Measurements from ENCODE around the gene CNIH1. TPM values are rescaled to one million over a fixed set of nuclear protein-coding genes. Genes with fewer than 3 reads are reported as not detected.
"Not testable (repeated sequence)": the region's sequence is repeated elsewhere in the genome, so short reads cannot be mapped to it uniquely, and the experiment has no call there.

The CNIH1 gene
- total RNA-seq, 2 experiments from 2014 or later, result 92.0 to 95.4 TPM

DNA sequence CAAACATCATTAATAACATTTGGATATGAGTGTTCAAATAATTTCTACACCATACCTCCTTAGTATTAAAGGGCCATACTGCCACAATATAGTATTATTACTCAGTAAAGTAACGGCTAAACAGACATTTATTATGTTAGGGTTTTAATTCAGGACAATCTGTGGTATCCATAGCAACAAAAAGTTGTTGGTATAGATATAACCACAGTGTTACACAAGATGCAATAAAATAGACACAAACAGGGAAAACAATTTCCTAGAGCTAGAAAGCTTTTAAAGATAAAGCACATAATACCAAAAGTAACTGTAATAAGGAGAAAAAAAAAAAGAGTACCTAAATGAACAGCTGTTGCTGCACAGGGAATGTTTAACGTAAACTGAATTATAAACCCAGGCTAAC lies 16.1 kb downstream of the CNIH1 start:
- H3K27me3 Mint-ChIP-seq, result no peaks in the 10 kb centered on the region
- no peak for DNase-seq
- H3K27ac Mint-ChIP-seq, result no peak overlapping the region
- no peak overlapping the region for H3K4me3 Mint-ChIP-seq
- no peaks in the 10 kb centered on the region for H3K9me3 Mint-ChIP-seq
- peaks cover 31% of the 10 kb centered on the region for H3K36me3 Mint-ChIP-seq
- peaks cover 31% of the 10 kb centered on the region for H3K4me1 Mint-ChIP-seq

DNA sequence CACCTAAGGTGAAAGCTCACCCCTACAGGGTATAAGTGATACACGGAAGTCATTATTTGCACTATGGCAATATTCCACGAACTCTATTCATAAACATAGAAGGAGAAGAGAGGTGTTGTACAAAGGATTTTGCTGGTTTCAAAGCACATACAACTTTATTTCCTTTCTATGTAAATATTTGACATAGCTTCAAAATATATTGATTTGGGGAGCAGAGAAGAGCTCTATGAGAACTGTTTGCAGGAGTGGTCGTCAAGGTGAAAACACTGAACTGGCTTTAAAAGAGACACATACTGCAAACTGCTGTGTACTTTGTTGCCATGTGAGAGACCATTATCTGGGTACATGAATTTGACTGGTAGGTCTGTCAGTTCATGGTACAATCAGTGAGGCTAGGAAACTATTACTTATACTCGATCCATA lies 16.7 kb downstream of the CNIH1 start:
- Mint-ChIP-seq H3K9me3 (no peaks in the 10 kb centered on the region), H3K36me3 (peaks cover 25% of the 10 kb centered on the region), H3K27me3 (no peaks in the 10 kb centered on the region)

DNA sequence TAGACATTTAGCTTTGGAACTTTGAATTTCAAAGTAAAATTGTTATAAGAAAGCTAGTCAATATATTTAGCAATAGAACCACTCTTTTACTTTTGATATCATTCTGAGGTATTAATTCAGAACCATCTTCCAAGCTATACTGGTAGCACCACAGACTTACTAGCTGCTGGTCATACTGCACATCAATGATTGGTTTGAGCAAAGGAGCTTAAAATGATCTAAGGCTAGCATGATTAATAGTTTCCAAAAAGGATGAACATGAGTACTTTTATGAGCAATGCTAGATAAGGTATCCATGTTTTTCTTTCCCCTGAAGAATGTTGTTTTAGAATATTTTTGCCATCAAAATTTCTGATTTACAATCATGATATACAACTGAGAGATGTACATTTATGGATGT lies 17.2 kb downstream of the CNIH1 start:
- no peaks in the 10 kb centered on the region for H3K27me3 Mint-ChIP-seq
- H3K4me3 Mint-ChIP-seq, result no peak overlapping the region
- no peaks in the 10 kb centered on the region for H3K9me3 Mint-ChIP-seq
- peaks cover 22% of the 10 kb centered on the region for H3K36me3 Mint-ChIP-seq
- H3K27ac Mint-ChIP-seq, result peak overlapping the region; percentile 43
- peaks cover 20% of the 10 kb centered on the region for H3K4me1 Mint-ChIP-seq
- DNase-seq, result no peak

More for the DNA sequence above, 16.7 kb downstream of the CNIH1 start:
- peaks cover 25% of the 10 kb centered on the region for H3K4me1 Mint-ChIP-seq
- no peak for DNase-seq
- H3K27ac Mint-ChIP-seq, result peak overlapping the region; percentile 43
- H3K4me3 Mint-ChIP-seq, result no peak overlapping the region

DNA sequence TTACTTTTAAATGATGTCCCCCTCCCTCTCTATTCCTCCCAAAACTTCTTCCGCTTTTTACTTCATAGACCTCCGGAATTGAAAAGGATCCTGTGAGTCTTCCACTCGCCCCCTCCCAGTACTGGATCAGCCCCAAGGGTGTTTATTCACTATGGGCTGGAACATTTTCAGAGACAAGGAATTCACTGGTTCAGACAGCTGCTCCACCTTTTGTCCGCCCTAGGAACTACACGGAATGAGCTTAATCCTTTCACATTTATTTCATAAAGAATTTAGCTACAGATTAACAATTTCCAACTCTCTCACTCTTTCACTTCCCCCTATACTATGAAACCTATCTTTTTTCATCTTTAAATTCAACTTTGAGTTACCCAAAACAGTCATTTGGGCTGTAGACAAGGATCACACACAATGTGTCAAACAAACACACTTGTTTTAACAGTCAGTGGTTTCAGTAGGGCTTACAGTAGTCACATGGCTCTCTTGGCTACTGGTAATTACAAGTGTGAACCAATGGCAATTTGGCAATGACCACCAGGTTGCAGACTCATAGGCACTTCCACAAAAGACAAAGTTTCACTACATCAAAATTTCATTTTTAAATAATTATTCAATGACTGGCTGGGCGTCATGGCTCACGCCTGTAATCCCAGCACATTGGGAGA lies 20.6 kb downstream of the CNIH1 start:
- Mint-ChIP-seq H3K27ac (no peak overlapping the region), H3K4me1 (peaks cover 9% of the 10 kb centered on the region), H3K9me3 (no peaks in the 10 kb centered on the region), H3K27me3 (no peaks in the 10 kb centered on the region), H3K4me3 (no peak overlapping the region), H3K36me3 (peaks cover 13% of the 10 kb centered on the region)
- no peak for DNase-seq

DNA sequence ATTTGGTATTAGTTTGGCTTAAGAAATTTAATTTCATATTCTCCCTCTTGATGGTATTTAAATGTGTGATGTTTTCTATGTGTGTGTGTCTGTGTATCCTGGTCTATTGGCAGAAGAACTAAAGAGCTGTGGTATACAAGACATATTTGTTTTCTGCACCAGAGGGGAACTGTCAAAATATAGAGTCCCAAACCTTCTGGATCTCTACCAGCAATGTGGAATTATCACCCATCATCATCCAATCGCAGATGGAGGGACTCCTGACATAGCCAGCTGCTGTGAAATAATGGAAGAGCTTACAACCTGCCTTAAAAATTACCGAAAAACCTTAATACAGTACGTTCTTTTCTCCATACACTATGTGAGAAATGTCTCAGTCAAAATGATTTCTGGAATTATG lies 29.8 kb downstream of the CNIH1 start:
- Mint-ChIP-seq H3K4me3 (no peak overlapping the region), H3K9me3 (no peaks in the 10 kb centered on the region), H3K27ac (no peak overlapping the region), H3K4me1 (no peaks in the 10 kb centered on the region), H3K27me3 (no peaks in the 10 kb centered on the region), H3K36me3 (peaks cover 34% of the 10 kb centered on the region)
- no peak for DNase-seq

DNA sequence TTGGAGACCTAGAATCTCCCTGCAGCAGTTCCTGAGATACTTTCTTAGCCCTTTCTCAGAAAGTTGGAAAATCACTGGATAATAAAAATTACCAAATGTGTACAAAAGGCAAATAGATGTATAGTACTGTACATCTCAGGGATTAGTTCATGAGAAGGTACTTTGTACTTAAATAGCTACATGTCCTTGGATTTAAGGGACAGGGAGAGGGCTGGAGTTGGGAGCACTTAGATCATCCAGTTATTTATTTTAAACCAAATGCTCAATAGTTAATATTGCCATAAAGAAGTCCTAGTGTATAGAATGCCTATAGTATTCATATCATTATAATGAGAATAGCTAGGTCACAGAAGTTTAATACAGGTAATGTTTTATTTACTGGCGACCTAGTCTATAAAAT lies 31.0 kb downstream of the CNIH1 start:
- no peak for DNase-seq
- Mint-ChIP-seq H3K27ac (no peak overlapping the region), H3K27me3 (no peaks in the 10 kb centered on the region), H3K4me1 (no peaks in the 10 kb centered on the region), H3K36me3 (peaks cover 44% of the 10 kb centered on the region), H3K4me3 (no peak overlapping the region), H3K9me3 (no peaks in the 10 kb centered on the region)

DNA sequence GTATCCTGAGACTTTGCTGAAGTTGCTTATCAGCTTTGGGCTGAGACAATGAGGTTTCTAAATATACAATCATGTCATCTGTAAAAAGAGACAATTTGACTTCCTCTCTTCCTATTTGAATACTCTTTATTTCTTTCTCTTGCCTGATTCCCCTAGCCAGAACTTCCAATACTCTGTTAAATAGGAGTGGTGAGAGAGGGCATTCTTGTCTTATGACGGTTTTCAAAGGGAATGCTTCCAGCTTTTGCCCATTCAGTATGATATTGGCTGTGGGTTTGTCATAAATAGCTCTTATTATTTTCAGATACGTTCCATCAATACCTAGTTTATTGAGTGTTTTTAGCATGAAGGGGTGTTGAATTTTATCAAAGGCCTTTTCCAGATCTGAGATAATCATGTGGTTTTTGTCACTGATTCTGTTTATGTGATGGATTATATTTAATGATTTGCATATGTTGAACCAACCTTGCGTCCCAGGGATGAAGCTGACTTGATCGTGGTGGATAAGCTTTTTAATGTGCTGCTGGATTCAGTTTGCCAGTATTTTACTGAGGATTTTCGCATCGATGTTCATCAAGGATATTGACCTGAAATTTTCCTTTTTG lies 37.7 kb downstream of the CNIH1 start:
- not testable (repeated sequence) for H3K4me3 Mint-ChIP-seq, H3K27ac Mint-ChIP-seq, H3K9me3 Mint-ChIP-seq, DNase-seq, H3K4me1 Mint-ChIP-seq, H3K27me3 Mint-ChIP-seq
- H3K36me3 Mint-ChIP-seq, result peaks cover 65% of the 10 kb centered on the region

DNA sequence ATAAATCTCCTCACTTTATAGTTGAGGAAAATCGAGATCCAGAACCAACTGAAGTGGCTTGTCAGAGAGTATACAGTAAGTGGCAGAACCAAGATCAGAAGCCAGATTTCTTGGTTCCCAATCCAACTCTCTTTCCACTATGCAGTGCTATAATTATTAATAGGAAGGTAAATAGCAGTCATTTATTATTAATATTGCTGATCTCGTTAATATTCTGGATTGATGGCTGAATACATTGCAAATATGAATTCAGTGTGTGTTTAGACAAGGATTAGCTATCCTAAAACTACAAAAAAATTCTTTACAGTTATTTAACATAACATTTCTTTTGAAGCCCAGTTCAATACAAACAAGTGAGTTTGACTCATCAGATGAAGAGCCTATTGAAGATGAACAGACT lies 41.6 kb downstream of the CNIH1 start:
- no peaks in the 10 kb centered on the region for H3K27me3 Mint-ChIP-seq
- peaks cover 3% of the 10 kb centered on the region for H3K9me3 Mint-ChIP-seq
- H3K27ac Mint-ChIP-seq, result no peak overlapping the region
- H3K4me1 Mint-ChIP-seq, result peaks cover 18% of the 10 kb centered on the region
- DNase-seq, result no peak
- H3K4me3 Mint-ChIP-seq, result no peak overlapping the region
- H3K36me3 Mint-ChIP-seq, result peaks cover 33% of the 10 kb centered on the region

DNA sequence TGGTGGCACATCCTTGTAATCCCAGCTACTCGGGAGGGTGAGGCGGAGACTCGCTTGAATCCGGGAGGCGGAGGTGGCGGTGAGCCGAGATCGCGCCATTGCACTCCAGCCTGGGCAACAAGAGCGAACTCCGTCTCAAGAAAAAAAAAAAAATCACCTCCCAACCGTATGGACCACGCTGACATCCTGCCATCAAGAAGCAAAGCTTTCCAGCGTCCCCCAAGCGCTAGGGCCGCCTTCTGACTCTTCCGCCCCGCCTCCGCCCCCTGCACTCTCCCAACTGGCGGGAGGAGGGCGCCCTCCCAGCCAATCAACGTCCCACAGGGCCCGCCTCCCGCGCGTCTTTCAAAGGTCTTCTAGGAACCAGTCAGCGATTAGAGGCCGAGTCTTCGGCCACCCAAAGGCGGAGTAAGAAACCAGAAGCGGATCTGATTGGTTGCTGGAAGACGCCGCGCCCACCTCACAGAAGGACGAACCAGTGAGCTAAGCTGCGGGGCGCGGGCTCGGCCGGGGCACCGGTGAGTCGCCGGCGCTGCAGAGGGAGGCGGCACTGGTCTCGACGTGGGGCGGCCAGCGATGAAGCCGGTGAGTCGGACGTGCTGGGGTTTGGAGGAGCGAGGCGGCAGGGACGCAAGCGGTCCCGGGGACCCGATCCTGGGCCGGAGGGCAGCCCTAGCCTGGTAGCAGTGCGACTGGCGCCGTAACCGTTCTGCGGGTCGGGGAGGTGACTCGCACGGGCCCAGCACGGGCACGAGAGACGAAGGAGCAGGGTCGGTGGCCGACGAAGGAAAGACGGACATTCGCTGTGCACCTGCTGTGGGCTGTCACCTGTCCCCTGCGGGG lies 44.5 kb downstream of the CNIH1 start, which contains the start of gene CDKN3:
Gene CDKN3, plus strand, starts transcription at position 515 of the 843 bp plus-strand sequence. Its CDS starts 62 bp downstream, at position 577.
- peak within 1 kb of the TSS; percentile 85 for H3K4me3 Mint-ChIP-seq
- peaks cover 18% of the 10 kb centered on the region for H3K4me1 Mint-ChIP-seq
- no peaks in the 10 kb centered on the region for H3K9me3 Mint-ChIP-seq
- DNase-seq, result peak; percentile 97
- peaks cover 4% of the 10 kb centered on the region for H3K36me3 Mint-ChIP-seq
- H3K27ac Mint-ChIP-seq, result peak within 1 kb of the TSS; percentile 74
- H3K27me3 Mint-ChIP-seq, result no peaks in the 10 kb centered on the region

DNA sequence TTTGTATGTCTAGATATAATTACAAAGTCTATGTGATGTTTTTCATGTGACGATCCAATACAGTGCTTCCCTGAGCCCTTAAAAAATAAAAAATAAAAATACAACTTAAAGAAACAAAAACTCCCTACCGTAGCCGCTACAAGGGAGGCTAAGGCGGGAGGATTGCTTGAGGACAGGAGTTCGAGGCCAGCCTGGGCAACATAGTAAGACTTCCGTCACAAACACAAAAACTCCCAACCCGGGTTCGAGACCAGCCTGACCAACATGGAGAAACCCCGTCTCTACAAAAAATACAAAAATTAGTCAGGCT lies 45.0 kb downstream of the CNIH1 start:
- DNase-seq, result no peak
- Mint-ChIP-seq H3K27ac (peak overlapping the region; percentile 74), H3K27me3 (no peaks in the 10 kb centered on the region), H3K9me3 (no peaks in the 10 kb centered on the region), H3K4me1 (peaks cover 18% of the 10 kb centered on the region), H3K36me3 (peaks cover 2% of the 10 kb centered on the region), H3K4me3 (peak overlapping the region; percentile 85)

DNA sequence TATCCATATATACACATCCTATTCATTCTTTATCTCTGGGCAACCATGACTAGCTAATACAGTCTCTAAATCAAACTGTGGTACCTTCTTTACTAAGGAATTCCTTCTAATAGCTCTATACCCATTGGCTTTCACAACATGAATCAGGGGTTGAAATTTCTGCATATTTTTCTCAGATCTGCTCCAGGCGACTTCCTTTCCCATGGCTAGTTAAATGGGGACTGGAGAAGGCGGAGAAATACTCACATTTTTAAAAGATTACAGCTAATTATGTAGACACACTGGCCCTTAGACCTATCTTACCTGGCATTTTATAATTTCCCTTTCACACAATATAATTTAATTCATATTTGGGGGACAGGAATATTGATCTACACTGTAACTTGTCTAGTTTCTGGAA lies 45.5 kb downstream of the CNIH1 start:
- DNase-seq, result no peak
- Mint-ChIP-seq H3K4me3 (no peak overlapping the region), H3K27ac (no peak overlapping the region), H3K4me1 (peaks cover 18% of the 10 kb centered on the region), H3K9me3 (no peaks in the 10 kb centered on the region), H3K36me3 (peaks cover 2% of the 10 kb centered on the region), H3K27me3 (no peaks in the 10 kb centered on the region)

DNA sequence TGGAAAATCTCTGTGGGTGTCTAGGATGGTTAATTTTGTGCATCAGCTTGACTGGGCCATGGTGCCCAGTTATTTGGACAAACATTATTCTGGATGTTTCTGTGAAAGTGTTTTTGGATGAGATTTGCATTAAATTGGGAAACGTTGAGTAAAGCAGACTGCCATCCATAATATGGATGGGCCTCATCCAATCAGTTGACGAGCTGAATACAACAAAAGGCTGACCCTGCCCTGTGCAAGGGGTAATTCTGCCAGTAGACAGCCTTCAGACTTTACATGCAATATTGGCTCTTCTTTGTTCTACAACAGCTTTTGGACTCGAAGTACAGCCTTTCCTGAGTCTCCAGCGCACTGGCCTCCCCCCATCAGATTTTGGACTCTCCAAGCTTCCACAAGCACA lies 45.9 kb downstream of the CNIH1 start:
- Mint-ChIP-seq H3K36me3 (peaks cover 2% of the 10 kb centered on the region), H3K9me3 (no peaks in the 10 kb centered on the region), H3K27ac (no peak overlapping the region), H3K4me3 (no peak overlapping the region), H3K27me3 (no peaks in the 10 kb centered on the region), H3K4me1 (peaks cover 18% of the 10 kb centered on the region)
- no peak for DNase-seq

DNA sequence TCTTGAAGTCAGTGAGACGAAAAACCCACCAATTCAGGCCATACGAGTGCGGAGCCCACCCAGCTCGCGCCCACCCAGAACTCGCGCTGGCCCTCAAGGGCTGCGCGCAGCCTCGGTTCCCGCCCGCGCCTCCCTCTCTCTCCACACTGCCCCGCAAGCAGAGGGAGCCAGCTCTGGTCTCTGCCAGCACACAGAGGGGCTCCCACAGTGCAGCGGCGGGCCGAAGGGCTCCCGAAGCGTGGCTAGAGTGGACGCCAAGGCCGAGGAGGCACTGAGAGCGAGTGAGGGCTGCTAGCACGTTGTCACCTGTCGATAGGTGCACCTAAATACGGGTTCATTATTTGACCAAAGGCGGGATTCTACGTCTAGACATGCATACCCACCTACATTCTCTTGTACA lies 46.6 kb downstream of the CNIH1 start:
- Mint-ChIP-seq H3K27ac (no peak overlapping the region), H3K4me1 (peaks cover 18% of the 10 kb centered on the region), H3K4me3 (no peak overlapping the region), H3K27me3 (no peaks in the 10 kb centered on the region), H3K9me3 (no peaks in the 10 kb centered on the region), H3K36me3 (peaks cover 2% of the 10 kb centered on the region)
- no peak for DNase-seq

DNA sequence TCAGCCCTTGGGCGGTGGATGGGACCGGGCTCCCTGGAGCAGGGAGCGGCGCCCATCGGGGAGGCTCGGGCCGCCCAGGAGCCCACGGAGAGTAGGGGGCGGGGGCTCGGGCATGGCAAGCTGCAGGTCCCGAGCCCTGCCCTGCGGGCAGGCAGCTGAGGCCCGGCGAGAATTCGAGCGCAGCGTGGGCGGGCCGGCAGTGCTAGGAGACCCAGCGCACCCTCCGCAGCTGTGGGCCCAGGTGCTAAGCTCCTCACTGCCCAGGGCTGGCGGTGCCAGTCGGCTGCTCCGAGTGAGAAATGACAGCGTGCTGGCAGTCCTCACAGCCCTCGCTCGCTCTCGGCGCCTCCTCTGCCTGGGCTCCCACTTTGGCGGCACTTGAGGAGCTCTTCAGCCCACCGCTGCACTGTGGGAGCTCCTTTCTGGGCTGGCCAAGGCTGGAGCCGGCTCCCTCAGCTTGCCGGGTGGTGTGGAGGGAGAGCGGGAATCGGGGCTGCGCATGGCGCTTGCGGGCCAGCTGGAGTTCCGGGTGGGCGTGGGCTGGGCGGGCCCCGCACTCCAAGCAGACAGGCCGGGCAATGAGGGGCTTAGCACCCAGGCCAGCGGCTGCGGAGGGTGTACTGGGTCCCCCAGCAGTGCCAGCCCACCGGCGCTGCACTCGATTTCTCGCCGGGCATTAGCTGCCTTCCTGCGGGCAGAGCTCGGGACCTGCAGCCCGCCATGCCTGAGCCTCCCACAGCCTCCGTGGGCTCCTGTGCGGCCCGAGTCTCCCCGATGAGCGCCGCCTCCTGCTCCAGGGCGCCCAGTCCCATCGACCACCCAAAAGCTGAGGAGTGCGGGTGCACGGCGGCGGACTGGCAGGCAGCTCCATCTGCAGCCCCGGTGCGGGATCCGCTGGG lies 47.9 kb downstream of the CNIH1 start:
- not testable (repeated sequence) for DNase-seq, H3K4me3 Mint-ChIP-seq, H3K9me3 Mint-ChIP-seq, H3K27ac Mint-ChIP-seq, H3K27me3 Mint-ChIP-seq, H3K36me3 Mint-ChIP-seq
- H3K4me1 Mint-ChIP-seq, result peaks cover 12% of the 10 kb centered on the region
